Stimulated activated CD8-positive, alpha-beta memory T cell treated with anti-CD3 and anti-CD28 coated beads, Interleukin-7, amount 100 ng/mL, for 24 hours (primary cell): ENCODE data around the gene PRXL2A.
"Not testable (repeated sequence)": the region's sequence is repeated elsewhere in the genome, so short reads cannot be mapped to it uniquely, and the experiment has no call there.

ENCODE experiments used
- DNase-seq: peaks from one replicate; pipeline ENCODE4 v3.0.0-alpha.2; 2020; ENCODE audit warnings: low read depth

Gene PRXL2A

GRCh38 chr10:80477813-80478212, 69.5 kb downstream of the PRXL2A start:
- no peak for DNase-seq

- DNase-seq: not testable (repeated sequence)
Measured at GRCh38 chr10:80480373-80480772, 72.0 kb downstream of the PRXL2A start.

- no peak for DNase-seq
Measured at GRCh38 chr10:80480852-80481251, 72.5 kb downstream of the PRXL2A start.

- DNase-seq: no peak
Measured at GRCh38 chr10:80484243-80484642, 75.9 kb downstream of the PRXL2A start.

- no peak for DNase-seq
Measured at GRCh38 chr10:80484676-80485075, 76.3 kb downstream of the PRXL2A start.

GRCh38 chr10:80485076-80485945, 77.0 kb downstream of the PRXL2A start:
- no peak for DNase-seq

GRCh38 chr10:80485946-80486764, 77.8 kb downstream of the PRXL2A start:
- no peak for DNase-seq
